Activated CD4-positive, alpha-beta T cell treated with anti-CD3 and anti-CD28 coated beads, Interleukin-2, amount 50 U/mL, for 4 hours (primary cell): ENCODE measurements around the gene SMIM24.
"Not testable (repeated sequence)": the region's sequence is repeated elsewhere in the genome, so short reads cannot be mapped to it uniquely, and the experiment has no call there.

Experiments used
- DNase-seq, 2 experiments: peaks; one replicate each; pipeline ENCODE4 v3.0.0-alpha.2; 2020

Gene SMIM24

GRCh38 chr19:3513229-3514140, 33.2 kb upstream of the SMIM24 start:
- no peak for DNase-seq

DNA sequence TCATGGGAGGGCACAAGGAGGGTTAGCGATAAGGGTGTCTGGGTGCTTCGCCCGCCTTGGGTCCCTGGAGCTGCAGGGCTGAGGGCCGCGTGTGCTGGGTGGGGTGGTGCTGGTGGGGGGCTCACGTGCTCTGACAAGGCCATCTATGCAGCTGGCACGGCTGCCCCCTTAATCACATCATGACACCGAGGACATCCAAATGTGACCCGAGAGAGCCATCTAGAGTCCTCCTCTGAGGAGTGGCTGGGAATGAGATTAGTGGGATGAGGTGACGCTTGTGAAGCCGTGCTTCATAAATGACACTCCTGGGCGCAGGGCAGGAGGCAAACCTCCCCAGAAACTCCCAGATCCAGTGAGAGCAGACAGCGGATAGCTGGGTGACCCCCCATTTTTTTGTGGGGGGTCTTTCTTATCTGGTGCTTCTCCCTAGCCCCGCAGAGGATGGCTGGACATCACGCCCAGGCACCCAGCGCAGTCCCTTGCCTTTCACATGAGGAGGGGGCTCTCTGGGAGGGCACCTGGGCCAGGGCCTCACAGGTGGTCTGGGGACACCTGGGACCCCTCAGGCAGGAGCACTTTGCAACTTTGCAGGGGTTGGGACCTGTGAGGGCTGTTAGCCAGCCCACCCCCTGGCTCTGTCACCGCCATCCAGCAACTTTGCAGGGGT, 32.4 kb upstream of the SMIM24 start:
- no peak for DNase-seq

DNA sequence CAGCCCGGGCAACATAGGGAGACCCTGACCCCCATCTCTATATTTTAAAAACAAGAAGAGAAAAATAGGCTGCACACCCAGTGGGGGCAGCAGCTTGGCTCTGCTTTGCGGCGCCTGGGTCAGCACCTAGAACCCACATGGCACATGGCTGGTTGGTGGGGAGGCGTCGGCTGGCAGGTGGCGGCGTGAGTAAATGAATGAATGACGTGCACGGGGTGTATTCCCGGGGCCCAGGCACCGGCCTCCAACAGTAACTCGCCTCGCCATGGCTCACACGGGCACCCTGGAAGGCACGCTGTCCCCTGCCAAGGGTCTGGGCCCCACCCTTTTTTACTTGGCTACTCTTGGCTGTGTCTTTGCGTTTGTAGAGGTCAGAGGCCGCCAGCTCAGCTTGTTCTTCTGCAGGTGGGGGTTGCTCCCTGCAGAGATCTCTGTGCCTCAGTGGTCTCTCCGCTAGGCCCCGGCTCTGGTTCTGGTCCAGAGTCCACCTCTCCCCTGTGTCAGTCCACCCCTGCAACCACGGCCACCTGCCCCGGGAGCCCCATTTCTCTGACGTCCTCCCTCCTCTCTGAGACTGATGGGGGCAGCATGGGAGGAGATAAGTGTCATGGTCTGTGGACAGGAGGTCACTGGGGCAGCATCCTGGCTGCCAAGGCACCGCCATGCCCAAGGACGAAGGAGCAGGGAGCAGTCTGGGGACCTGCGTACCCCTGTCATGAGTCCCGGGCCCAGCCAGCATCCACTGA, 31.4 kb upstream of the SMIM24 start:
- DNase-seq: no peak

DNA sequence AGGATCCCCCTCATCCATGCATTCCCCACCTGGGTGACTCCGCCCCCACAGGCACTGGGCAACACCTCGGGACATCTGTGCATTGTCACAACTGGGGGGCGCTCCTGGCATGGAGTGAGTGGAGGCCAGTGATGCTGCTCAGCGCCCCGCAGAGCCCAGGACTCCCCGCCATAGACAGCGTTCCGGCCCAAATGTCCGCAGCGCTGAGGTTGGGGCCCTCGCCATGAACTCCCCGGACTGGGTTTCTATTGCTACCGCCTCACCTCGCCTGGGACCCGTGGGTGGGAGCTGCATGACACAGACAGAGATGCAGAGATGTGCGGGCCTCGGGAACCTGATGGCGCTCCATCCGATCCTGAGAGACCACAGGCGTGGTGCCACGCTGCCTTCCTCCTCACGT, 30.4 kb upstream of the SMIM24 start:
- no peak for DNase-seq

- DNase-seq: peak; percentile 15 to 34
Measured at GRCh38 chr19:3509566-3509989, 29.3 kb upstream of the SMIM24 start.

GRCh38 chr19:3508771-3509535, 28.6 kb upstream of the SMIM24 start:
- DNase-seq: no peak

DNA sequence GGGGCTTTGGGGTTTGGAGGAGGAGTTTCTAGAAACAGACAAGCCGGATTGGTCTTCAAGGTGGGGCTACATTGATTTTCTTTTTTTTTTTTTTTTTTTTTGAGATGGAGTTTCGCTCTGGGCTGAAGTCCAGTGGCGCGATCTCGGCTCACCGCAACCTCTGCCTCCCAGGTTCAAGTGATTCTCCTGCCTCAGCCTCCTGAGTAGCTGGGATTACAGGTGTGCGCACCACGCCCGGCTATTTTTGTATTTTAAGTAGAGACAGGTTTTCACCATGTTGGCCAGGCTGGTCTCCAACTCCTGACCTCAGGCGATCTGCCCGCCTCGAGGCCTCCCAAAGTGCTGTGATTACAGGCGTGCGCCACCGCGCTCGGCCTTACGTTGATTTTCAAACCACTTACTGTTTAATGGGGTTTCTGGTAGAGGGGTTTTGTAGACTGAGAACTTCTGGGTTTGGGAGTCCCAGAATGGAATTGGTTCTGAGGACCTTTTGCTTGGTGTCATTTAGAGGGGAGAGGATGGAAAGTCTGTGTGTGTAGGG, 27.9 kb upstream of the SMIM24 start:
- not testable (repeated sequence) for DNase-seq

- DNase-seq: peak; percentile 49 to 54
Measured at GRCh38 chr19:3507371-3508120, 27.2 kb upstream of the SMIM24 start.

DNA sequence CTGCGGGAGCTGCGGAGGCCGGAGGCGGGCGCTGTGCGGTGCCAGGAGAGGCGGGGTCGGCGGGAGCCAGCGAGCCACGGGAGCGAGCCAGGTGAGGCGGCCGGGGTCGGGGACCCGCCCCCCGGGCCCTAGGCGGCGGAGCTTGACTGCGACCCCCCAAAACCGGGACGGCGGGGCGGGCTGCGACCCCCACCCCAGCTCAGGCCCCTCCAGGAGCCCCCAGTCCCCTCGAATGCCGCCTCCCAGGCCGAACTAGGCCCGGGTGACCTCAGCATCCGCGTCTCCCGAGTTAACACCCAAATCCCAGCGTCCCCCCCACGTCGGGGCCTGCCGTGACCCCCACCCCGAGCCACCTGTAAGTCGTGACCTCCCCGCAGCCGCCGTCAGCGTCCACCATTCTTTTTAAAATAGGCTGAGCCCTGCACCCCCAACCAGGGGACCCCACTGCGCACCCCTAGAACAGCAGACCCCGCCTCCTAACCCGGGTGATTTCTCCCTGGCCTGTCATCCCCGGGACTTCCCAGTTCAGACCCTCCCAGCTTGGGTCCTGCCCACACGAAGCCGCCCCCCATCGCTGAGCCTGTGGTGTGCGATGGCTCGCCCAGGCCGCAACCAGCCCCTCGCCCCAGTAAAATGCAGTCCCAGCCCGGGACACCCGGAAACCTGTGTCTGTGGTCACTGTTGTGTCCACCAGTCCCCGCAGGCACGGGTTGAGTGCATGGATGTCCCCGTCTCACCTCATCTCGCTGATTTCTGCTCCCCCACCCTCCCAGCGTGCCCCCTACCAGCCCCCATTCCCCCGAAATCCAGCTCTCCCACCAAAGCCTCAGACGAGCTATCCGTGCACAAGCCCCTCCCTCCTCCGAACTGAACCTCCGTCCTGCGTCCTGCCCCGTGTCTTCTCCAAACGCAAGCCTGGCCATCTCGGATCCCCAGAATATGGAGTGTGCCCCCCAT, 26.3 kb upstream of the SMIM24 start:
- DNase-seq: no peak

GRCh38 chr19:3505598-3506383, 25.5 kb upstream of the SMIM24 start, which contains the start of gene FZR1:
Gene FZR1, plus strand, starts transcription at chr19:3506311. Its CDS starts 16,679 bp downstream, at chr19:3522990.
- peak; percentile 98 to 99 for DNase-seq

- DNase-seq: no peak
Measured at GRCh38 chr19:3504735-3505134, 24.4 kb upstream of the SMIM24 start.

- no peak for DNase-seq
Measured at GRCh38 chr19:3503036-3503572, 22.8 kb upstream of the SMIM24 start.

- no peak for DNase-seq
Measured at GRCh38 chr19:3501780-3502179, 21.5 kb upstream of the SMIM24 start.

- DNase-seq: peak; percentile 95 to 96
Measured at GRCh38 chr19:3500429-3501101, 20.2 kb upstream of the SMIM24 start, which contains the start of gene DOHH. Gene DOHH, minus strand, starts transcription at chr19:3500674. Its CDS starts 3,860 bp downstream, at chr19:3496814.

- DNase-seq: no peak
Measured at GRCh38 chr19:3499738-3500428, 19.6 kb upstream of the SMIM24 start.

- no peak for DNase-seq
Measured at GRCh38 chr19:3497757-3498520, 17.6 kb upstream of the SMIM24 start.
